Measurements from ENCODE around the gene ELOVL5.

ELOVL5 gene

DNA sequence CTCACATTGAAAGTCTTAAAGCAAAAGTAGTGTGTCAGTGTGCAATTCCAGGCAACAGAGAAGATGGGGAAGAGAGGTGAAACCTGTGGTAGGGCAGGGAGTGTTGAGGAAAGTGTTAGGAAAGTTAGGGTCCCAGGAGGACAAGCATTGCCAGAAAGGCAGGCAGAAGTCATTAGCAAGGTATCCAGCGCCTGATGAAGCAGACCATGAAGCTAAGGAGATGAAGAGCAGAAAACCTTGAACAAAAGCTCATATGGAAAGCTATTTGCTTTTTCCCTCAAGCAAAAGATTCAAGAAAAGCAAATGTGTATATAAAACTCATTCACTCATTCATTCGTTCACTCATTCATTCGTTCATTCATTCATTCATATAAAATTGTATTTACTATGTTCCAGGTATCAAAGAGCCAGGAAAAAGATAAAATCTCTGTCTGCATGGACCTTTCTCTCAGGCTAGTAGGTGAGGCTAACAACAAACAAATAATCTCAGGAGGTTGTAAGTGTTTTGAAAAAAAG, 96.5 kb downstream of the ELOVL5 start:
- no peak overlapping the region for H3K27ac ChIP-seq
- TF ChIP-seq, protein P1, sequence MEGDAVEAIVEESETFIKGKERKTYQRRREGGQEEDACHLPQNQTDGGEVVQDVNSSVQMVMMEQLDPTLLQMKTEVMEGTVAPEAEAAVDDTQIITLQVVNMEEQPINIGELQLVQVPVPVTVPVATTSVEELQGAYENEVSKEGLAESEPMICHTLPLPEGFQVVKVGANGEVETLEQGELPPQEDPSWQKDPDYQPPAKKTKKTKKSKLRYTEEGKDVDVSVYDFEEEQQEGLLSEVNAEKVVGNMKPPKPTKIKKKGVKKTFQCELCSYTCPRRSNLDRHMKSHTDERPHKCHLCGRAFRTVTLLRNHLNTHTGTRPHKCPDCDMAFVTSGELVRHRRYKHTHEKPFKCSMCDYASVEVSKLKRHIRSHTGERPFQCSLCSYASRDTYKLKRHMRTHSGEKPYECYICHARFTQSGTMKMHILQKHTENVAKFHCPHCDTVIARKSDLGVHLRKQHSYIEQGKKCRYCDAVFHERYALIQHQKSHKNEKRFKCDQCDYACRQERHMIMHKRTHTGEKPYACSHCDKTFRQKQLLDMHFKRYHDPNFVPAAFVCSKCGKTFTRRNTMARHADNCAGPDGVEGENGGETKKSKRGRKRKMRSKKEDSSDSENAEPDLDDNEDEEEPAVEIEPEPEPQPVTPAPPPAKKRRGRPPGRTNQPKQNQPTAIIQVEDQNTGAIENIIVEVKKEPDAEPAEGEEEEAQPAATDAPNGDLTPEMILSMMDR (conservative IDR thresholded peaks at IDR 0.05): no peak
- no peak for TF ChIP-seq ZFX (IDR thresholded peaks at IDR 0.05)

DNA sequence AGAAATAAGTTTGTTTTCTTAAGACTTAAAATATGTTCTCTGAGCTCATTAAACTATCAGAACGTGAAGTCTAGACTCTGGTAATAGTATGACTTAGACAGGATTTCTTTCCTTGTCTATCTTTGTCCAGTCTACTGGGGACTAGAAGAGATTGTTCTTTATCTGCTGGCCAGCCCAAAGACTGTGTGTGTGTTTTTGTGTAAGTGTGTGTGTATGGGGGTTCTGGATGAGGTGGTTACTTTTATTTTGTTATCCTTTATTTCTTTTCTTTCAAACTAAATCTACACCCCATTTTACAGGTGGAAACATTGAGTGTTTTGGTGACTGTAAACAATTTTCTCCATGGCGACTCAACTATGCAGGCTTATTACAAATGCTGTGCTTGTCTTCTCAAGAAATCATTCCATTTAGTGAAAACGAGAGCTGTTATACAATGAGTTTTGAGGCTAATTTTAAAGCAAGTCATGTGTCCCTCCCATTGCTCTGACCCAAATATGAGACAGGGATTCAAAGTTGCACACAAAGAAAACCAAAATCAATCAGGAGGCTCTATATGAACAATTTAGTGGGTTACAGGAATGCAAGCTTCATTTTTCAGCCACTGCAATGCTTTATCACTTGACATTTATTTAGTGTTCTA, 97.6 kb downstream of the ELOVL5 start:
- H3K27ac ChIP-seq: no peak overlapping the region

DNA sequence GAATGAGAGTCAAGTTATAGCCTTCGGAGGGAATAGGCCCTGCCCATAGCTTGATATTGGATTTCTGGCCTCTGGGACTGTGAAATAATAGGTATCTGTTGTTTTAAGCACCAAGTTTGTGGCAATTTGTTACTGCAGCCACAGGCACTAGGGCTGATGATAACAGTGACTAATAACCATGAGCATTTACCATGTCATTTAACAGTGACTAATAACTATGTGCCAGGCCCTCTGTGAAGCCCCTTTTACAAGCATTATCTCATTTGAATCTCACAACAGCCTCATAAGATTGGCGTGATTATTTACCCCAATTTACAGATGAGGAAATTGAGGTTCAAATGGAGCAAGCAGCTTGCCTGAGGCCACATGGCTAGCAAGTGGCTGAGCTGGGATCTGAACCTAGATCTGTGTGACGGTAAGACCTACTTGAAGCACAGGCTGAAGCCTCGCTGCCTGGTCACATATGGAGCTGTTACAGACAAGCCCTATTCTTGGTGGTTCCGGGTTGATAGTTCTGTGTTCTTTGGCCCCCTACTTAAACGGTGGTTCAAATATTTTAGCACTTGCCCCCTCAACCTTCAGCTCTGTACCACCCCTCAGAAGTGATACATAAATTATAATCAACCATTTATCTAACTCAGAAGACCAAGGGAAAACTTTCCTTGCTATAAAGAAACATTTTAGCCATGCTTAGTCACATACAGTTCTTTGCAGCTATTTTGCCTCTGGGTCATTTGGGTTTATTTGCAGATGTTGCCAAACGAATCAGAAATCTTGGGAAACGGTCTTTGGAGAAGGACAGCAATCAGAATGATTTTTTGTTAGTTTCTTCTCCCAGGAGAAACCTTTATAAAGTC, 98.3 kb downstream of the ELOVL5 start:
- no peak overlapping the region for H3K27ac ChIP-seq
- no peak for TF ChIP-seq ZFX (IDR thresholded peaks at IDR 0.05)
- TF ChIP-seq, protein P1 (conservative IDR thresholded peaks at IDR 0.05): no peak

More for the DNA sequence above, 97.6 kb downstream of the ELOVL5 start:
- TF ChIP-seq ZFX (IDR thresholded peaks at IDR 0.05): no peak
- TF ChIP-seq, protein P1 (conservative IDR thresholded peaks at IDR 0.05): no peak

DNA sequence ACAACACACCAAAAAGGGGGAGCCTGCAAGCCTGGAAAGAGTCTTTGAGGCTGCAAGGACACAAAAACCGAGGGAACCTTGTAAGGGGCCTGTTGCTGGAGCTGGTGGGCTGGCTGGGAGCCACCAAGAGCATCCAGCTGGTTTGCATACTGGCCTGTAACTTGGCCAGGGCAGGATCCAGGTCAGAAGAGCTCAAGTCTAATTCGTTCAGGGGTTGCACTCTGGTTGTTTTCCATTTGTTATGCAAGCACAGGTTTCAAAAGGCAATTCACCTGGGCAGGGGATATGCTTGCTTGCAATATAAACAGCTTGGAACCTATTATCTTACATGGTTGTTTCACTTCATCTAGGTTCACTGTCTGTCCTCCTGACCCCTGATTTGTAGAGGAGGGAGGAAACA, 101.8 kb downstream of the ELOVL5 start:
- H3K27ac ChIP-seq: no peak overlapping the region
- TF ChIP-seq, protein P1 (conservative IDR thresholded peaks at IDR 0.05): no peak
- no peak for TF ChIP-seq ZFX (IDR thresholded peaks at IDR 0.05)

DNA sequence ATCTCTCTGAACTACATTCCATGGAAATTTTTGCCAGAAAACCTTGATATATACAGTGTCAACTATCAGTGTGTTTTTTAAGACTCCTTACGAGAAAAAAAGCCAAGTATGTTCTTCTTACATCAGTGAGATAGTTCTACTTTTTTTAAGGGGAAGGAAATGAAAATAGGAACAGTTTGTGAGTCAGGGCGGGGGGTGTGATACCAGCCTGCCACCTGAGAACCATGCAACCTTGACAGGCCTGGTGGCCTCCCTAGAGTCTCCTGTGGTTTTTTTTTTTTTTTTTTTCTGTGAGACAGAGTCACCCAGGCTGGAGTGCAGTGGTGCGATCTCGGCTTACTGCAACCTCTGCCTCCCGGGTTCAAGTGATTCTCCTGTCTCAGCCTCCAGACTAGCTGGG, 103.8 kb downstream of the ELOVL5 start:
- no peak for TF ChIP-seq ZFX (IDR thresholded peaks at IDR 0.05)
- TF ChIP-seq, protein P1 (conservative IDR thresholded peaks at IDR 0.05): no peak
- no peak overlapping the region for H3K27ac ChIP-seq

DNA sequence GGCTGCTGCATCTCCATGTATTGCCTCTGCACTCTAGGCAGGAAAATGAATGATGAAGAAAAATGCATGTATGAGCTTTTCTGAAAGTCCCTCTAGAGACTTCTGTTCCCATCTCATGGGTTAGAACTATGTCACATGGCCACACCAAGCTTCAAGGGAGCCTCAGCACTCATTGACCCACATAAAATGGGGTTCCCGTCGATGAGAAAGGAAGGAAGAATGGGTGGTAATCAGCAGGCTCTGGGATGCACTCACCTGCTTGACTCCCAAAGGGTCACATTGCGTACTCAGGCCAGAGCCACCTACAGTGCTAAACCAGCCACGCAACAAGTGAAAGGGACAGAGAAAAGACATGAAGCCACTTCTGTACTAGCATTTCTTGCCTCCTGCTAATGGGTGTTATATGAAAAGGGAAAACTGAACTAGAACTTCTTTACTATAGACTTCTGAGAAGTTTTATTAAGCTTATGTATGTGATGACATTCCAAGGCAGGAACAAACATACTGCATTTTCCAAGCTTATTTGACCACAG, 104.3 kb downstream of the ELOVL5 start:
- H3K27ac ChIP-seq: no peak overlapping the region
- TF ChIP-seq, protein P1 (conservative IDR thresholded peaks at IDR 0.05): no peak
- no peak for TF ChIP-seq ZFX (IDR thresholded peaks at IDR 0.05)

DNA sequence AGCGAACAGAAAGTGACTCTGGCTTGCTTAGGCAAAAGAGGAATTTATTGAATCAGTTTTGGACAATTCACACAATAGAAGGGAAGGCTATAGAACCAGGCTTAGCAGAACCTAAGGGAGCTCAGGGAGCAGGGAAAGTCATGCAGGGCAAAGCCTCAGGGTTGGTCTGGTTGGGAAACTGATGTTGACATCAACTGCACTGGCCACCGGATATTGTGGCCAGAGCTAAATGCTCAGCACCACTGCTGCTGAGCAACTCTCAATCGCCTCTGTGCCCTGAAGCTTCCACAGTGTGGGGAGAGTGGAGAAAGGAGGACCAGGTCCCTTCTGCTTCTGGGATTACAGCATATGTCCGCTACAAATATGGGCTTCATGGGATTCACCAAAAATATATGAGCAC, 106.8 kb downstream of the ELOVL5 start:
- no peak overlapping the region for H3K27ac ChIP-seq
- TF ChIP-seq, protein P1 (conservative IDR thresholded peaks at IDR 0.05): no peak
- TF ChIP-seq ZFX (IDR thresholded peaks at IDR 0.05): no peak

Data from C4-2B (cell line).